A549 (cell line): ENCODE data around the gene FHIP2A. TPM values are rescaled to one million over a fixed set of nuclear protein-coding genes. Genes with fewer than 3 reads are reported as not detected.

Experiments used
- ATAC-seq, 2 experiments: fragments of 200-7000 bp in 1 of 2; fragments of >200 bp in 1 of 2; cut with Nextera tagmentation in 1 of 2; cut with Tn5 transposase in 1 of 2; 3 replicates each; pipeline versions ENCODE4 v1.8.0 to v1.9.1; 2018 to 2020; ENCODE audit warnings: mild to moderate bottlenecking in 1 of 2, moderate library complexity in 1 of 2
- CTCF ChIA-PET: fragments of 300-600 bp; sonication (Branson Sonifier 250); formaldehyde crosslinking; extraction: SDS; loops from one replicate; lab custom pipeline; 2021; ENCODE audit warnings: antibody characterized with exemption, inconsistent platforms; lab: Yijun Ruan, JAX
- POLR2A ChIA-PET: fragments of 350-600 bp; formaldehyde crosslinking; extraction: SDS; loops from one replicate; lab custom pipeline; 2021; ENCODE audit warnings: antibody characterized with exemption, inconsistent platforms; lab: Yijun Ruan, JAX
- DNase-seq, 2 experiments: peaks; one replicate each; pipeline versions ENCODE4 v3.0.0 to v3.0.0-alpha.2; 2011 to 2016; ENCODE audit warnings: low read depth in 1 of 2, low spot score in 1 of 2
- FAIRE-seq: peaks from 2 replicates; lab custom pipeline; 2011; peaks lifted over from hg19 to GRCh38; lab: Jason Lieb, UNC
- H3K27ac ChIP-seq, 2 experiments: fragments of >200 bp; sonication (Bioruptor Twin); formaldehyde crosslinking; 3 replicates each; pipeline ENCODE4 v1.5.1; 2016 to 2017
- H3K4me1 ChIP-seq: fragments of >200 bp; sonication (Bioruptor Twin); formaldehyde crosslinking; 3 replicates; pipeline ENCODE4 v1.6.1; 2016
- H3K4me2 ChIP-seq: fragments of >200 bp; sonication (Bioruptor Twin); formaldehyde crosslinking; 3 replicates; pipeline ENCODE4 v1.6.1; 2016
- H3K4me3 ChIP-seq: fragments of >200 bp; sonication (Bioruptor Twin); formaldehyde crosslinking; 3 replicates; pipeline ENCODE4 v1.5.1; 2016
- H3K9me3 ChIP-seq: fragments of >200 bp; sonication (Bioruptor Twin); formaldehyde crosslinking; 3 replicates; pipeline ENCODE4 v1.6.1; 2016
- CBX2 ChIP-seq: fragments of 200-600 bp; sonication (generic); IDR thresholded peaks from 2 replicates; pipeline ENCODE4 v1.6.1; 2016; ENCODE audit warnings: low read depth, mild to moderate bottlenecking, borderline replicate concordance
- CEBPB ChIP-seq, 2 experiments: fragments of >200 bp in 1 of 2; sonication (Bioruptor Twin) in 1 of 2; formaldehyde crosslinking in 1 of 2; IDR thresholded peaks; 2 replicates each; pipeline ENCODE4 v1.6.1; 2012 to 2016
- ESRRA ChIP-seq: fragments of 150-350 bp; IDR thresholded peaks from 2 replicates; pipeline ENCODE4 v1.6.1; 2014; ENCODE audit warnings: mild to moderate bottlenecking, low read length, borderline replicate concordance
- FOXS1 ChIP-seq: fragments of 250-450 bp; sonication (Bioruptor Pico); IDR thresholded peaks from 2 replicates; pipeline ENCODE4 v1.5.0; 2020; ENCODE audit warnings: mild to moderate bottlenecking, moderate library complexity
- GATA3 ChIP-seq: IDR thresholded peaks from 2 replicates; pipeline ENCODE4 v1.6.1; 2012; ENCODE audit warnings: borderline replicate concordance
- HEYL ChIP-seq: fragments of 250-450 bp; sonication (Bioruptor Pico); IDR thresholded peaks from 2 replicates; pipeline ENCODE4 v1.8.0; 2021; ENCODE audit warnings: mild to moderate bottlenecking, moderate library complexity
- HOXB5 ChIP-seq: fragments of 250-450 bp; sonication (Bioruptor Pico); IDR thresholded peaks from 2 replicates; pipeline ENCODE4 v1.5.0; 2020; ENCODE audit warnings: mild to moderate bottlenecking, moderate library complexity
- JUN ChIP-seq, 2 experiments: fragments of >200 bp; sonication (Bioruptor Twin); formaldehyde crosslinking; IDR thresholded peaks; 2 replicates in 1 of 2; 3 replicates in 1 of 2; pipeline ENCODE4 v1.6.1; 2016 to 2017
- MAZ ChIP-seq: fragments of 150-350 bp; IDR thresholded peaks from 2 replicates; pipeline ENCODE4 v1.6.1; 2014; ENCODE audit warnings: antibody characterized with exemption, low read depth, low read length, borderline replicate concordance
- NPAS2 ChIP-seq: fragments of 250-450 bp; sonication (Bioruptor Pico); IDR thresholded peaks from 2 replicates; pipeline ENCODE4 v1.8.0; 2022; ENCODE audit warnings: mild to moderate bottlenecking, moderate library complexity, borderline replicate concordance
- NR3C1 ChIP-seq: fragments of >200 bp; sonication (Bioruptor Twin); formaldehyde crosslinking; IDR thresholded peaks from 3 replicates; pipeline ENCODE4 v1.6.1; 2017
- PHF8 ChIP-seq: fragments of 200-600 bp; sonication (generic); IDR thresholded peaks from 2 replicates; pipeline ENCODE4 v1.6.1; 2016; ENCODE audit warnings: low read depth, mild to moderate bottlenecking, antibody characterized with exemption, moderate library complexity, borderline replicate concordance
- POLR2AphosphoS2 ChIP-seq: conservative IDR thresholded peaks from 2 replicates; pipeline ENCODE4 v1.6.1; 2012; ENCODE audit warnings: low read length, improper control_type of control experiment, inconsistent platforms
- RNF2 ChIP-seq: fragments of 200-600 bp; sonication (generic); IDR thresholded peaks from 2 replicates; pipeline ENCODE4 v1.6.1; 2016; ENCODE audit warnings: low read depth, mild to moderate bottlenecking, antibody characterized with exemption, moderate library complexity, borderline replicate concordance
- ZC3H11A ChIP-seq: fragments of 450-650 bp; IDR thresholded peaks from 2 replicates; pipeline ENCODE4 v1.6.1; 2014; ENCODE audit warnings: antibody characterized with exemption, mild to moderate bottlenecking
- ZFP36 ChIP-seq: fragments of 450-650 bp; IDR thresholded peaks from 2 replicates; pipeline ENCODE4 v1.6.1; 2014; ENCODE audit warnings: borderline replicate concordance; ENCODE audit not compliant: partially characterized antibody
- WGBS: methylation state at CpG from one replicate; pipeline ENCODE4 v1.1.6; 2017; ENCODE audit errors: missing lambda C conversion rate; 5-methylcytosine and 5-hydroxymethylcytosine counted together
- polyA plus RNA-seq, 4 experiments: library from polyadenylated mRNA; depleted of rRNA in 3 of 4; stranded (reverse); fragments of >200 nt; fragmentation: RNase III in 1 of 4; extraction: RNeasy Plus Mini Kit Qiagen cat#74134 plus additional on column Dnase treatment in 1 of 4; gene quantifications; 2 replicates in 3 of 4; 3 replicates in 1 of 4; pipeline ENCODE4 v1.2.3, GENCODE V29; 2011 to 2017
- TF ChIP-seq, protein P1 (sequence below): fragments of 450-650 bp; IDR thresholded peaks from 2 replicates; pipeline ENCODE4 v1.6.1; 2014; ENCODE audit warnings: antibody characterized with exemption
- TF ChIP-seq, protein P2 (sequence below): IDR thresholded peaks from 2 replicates; pipeline ENCODE4 v1.6.1; 2012
- TF ChIP-seq, protein P3 (sequence below): IDR thresholded peaks from 2 replicates; pipeline ENCODE4 v1.6.1; 2012; ENCODE audit warnings: low read depth, borderline replicate concordance
- TF ChIP-seq, protein P4 (sequence below): fragments of >200 bp; sonication (Bioruptor Twin); formaldehyde crosslinking; IDR thresholded peaks from 3 replicates; pipeline ENCODE4 v1.6.1; 2016
- TF ChIP-seq, protein P5 (sequence below): fragments of >200 bp; sonication (Bioruptor Twin); formaldehyde crosslinking; IDR thresholded peaks from 2 replicates; pipeline ENCODE4 v1.6.1; 2016

The FHIP2A gene
- polyA plus RNA-seq, 2 of the 4 experiments (the other 2 are of a cell fraction): 8.9 to 18.4 TPM

DNA sequence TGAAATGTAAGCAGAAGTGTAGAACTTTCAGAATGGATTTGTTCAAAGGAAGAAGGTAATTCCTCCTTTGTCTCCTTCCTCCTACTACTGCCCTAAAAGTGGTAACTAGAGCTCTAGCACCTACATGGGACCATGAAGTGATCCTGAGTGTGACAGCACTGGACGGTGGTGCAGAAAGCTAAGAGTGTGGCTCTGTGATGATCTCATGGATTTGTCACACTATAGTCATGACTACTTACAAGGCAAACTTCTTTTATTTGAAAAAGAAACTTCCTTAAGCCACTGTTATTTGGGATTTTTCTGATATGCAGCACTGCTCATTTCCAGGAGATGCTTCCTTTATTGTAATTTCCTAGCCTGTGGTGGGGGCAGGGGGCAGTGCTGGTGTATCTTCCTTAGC is 5.8 kb upstream of the FHIP2A start:
- no peak for TF ChIP-seq NPAS2 (CRISPR knock-in tag)
- no peak for TF ChIP-seq ESRRA
- TF ChIP-seq FOXS1 (CRISPR knock-in tag): no peak
- TF ChIP-seq, protein P1, sequence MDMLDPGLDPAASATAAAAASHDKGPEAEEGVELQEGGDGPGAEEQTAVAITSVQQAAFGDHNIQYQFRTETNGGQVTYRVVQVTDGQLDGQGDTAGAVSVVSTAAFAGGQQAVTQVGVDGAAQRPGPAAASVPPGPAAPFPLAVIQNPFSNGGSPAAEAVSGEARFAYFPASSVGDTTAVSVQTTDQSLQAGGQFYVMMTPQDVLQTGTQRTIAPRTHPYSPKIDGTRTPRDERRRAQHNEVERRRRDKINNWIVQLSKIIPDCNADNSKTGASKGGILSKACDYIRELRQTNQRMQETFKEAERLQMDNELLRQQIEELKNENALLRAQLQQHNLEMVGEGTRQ: no peak
- ATAC-seq (no peak), FAIRE-seq (no peak), DNase-seq (no peak)
- Histone ChIP-seq H3K4me3 (no peak overlapping the region), H3K27ac (no peak overlapping the region), H3K9me3 (no peaks in the 10 kb centered on the region), H3K4me1 (peaks cover 5% of the 10 kb centered on the region; the same call in 1 of the 3 replicates), H3K4me2 (no peak overlapping the region)
- POLR2A ChIA-PET: no interaction called here
- 55% methylated on average over 1 of the region's 1 CpG for whole genome bisulfite sequencing
- CTCF ChIA-PET: no interaction called here

DNA sequence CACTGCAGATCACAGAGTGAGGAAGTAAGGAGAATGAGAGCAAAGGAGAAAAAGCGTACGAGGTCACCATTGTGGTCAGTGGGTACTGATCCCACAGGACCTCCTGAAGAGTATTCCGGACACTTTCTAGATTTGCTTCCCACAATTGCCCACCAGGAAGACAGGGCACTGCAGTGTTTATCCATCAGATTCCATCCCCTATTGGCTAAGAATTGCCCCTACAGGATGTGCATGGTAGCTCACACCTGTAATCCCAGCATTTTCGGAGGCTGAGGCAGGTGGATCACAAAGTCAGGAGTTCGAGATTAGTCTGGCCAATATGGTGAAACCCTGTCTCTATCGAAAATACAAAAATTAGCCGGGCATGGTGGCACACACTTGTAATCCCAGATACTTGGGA is 5.3 kb upstream of the FHIP2A start:
- POLR2A ChIA-PET: no interaction called here
- H3K9me3 ChIP-seq: no peaks in the 10 kb centered on the region
- 78% methylated on average over 7 of the region's 7 CpGs for WGBS
- no peak overlapping the region for H3K4me3 ChIP-seq
- no peak overlapping the region for H3K4me2 ChIP-seq
- DNase-seq: no peak
- TF ChIP-seq GATA3 (no peak), RNF2 (no peak), CBX2 (no peak), CEBPB (IDR thresholded peaks at IDR 0.05) (no peak), MAZ (no peak), JUN (IDR thresholded peaks at IDR 0.05) (no peak), POLR2AphosphoS2 (no peak), PHF8 (no peak), ZC3H11A (no peak), ZFP36 (no peak), HEYL (no peak), NR3C1 (no peak)
- TF ChIP-seq, protein P2, sequence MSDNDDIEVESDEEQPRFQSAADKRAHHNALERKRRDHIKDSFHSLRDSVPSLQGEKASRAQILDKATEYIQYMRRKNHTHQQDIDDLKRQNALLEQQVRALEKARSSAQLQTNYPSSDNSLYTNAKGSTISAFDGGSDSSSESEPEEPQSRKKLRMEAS: no peak
- TF ChIP-seq, protein P3, sequence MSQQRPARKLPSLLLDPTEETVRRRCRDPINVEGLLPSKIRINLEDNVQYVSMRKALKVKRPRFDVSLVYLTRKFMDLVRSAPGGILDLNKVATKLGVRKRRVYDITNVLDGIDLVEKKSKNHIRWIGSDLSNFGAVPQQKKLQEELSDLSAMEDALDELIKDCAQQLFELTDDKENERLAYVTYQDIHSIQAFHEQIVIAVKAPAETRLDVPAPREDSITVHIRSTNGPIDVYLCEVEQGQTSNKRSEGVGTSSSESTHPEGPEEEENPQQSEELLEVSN: no peak
- TF ChIP-seq, protein P4, sequence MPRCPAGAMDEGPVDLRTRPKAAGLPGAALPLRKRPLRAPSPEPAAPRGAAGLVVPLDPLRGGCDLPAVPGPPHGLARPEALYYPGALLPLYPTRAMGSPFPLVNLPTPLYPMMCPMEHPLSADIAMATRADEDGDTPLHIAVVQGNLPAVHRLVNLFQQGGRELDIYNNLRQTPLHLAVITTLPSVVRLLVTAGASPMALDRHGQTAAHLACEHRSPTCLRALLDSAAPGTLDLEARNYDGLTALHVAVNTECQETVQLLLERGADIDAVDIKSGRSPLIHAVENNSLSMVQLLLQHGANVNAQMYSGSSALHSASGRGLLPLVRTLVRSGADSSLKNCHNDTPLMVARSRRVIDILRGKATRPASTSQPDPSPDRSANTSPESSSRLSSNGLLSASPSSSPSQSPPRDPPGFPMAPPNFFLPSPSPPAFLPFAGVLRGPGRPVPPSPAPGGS: no peak
- TF ChIP-seq, protein P5, sequence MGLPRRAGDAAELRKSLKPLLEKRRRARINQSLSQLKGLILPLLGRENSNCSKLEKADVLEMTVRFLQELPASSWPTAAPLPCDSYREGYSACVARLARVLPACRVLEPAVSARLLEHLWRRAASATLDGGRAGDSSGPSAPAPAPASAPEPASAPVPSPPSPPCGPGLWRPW: no peak
- TF ChIP-seq, all 56 proteins: peak for 0
- H3K27ac ChIP-seq: no peak overlapping the region
- ATAC-seq (no peak), FAIRE-seq (no peak)
- CTCF ChIA-PET: no interaction called here
- peaks cover 5% of the 10 kb centered on the region; the same call in 1 of the 3 replicates for H3K4me1 ChIP-seq

DNA sequence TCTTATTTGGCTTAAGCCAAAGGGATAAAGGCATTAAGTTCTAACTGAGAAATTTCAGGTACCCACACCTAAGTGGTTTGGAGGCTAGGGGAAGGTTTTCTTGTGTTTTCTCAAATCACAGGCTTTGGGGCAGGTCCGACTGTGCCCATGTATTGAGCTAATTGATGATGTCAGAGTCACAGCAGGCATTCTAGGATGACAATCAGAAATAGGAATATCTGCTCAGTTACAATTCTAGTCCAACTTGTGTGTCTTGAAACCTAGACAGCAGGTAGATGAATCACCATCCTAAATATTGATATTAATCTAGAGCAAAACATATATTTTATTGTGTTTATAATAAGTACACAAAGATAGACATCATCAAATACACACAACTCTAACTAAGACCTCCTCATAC is 2.3 kb upstream of the FHIP2A start:
- Histone ChIP-seq H3K9me3 (no peaks in the 10 kb centered on the region), H3K4me1 (peaks cover 16% of the 10 kb centered on the region), H3K27ac (no peak overlapping the region), H3K4me2 (no peak overlapping the region), H3K4me3 (no peak overlapping the region)
- POLR2A ChIA-PET: no interaction called here
- FAIRE-seq: no peak
- ATAC-seq: no peak
- DNase-seq: no peak
- WGBS: 44% methylated on average over 1 of the region's 1 CpG
- TF ChIP-seq HOXB5 (CRISPR knock-in tag): no peak
- CTCF ChIA-PET: no interaction called here
